HG02943 (cell line): ENCODE data around the gene CADPS2.

Experiments used
- ATAC-seq: cut with Tn5 transposase; IDR thresholded peaks from one replicate; pipeline ENCODE4 v1.9.1; 2021; ENCODE audit warnings: mild to moderate bottlenecking, low read depth, moderate library complexity; ENCODE audit not compliant: unreplicated experiment

Gene CADPS2

DNA sequence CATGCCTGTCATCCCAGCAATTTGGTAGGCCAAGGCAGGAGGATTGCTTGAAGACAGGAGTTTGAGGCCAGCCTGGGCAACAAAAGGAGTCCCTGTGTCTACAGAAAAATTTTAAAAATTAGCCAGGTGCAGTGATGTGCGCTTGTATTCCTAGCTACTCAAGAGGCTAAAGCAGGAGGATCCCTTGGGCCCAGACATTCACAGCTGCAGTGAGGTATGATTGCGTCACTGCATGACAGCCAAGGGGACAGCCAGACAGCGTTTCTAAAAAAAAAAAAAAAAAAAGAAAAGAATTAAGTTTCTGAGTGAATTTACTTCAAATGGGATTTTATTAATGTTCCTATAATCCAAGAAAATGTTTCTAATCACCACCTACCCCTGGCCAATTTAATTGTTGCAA lies 96.1 kb downstream of the CADPS2 start:
- no peak for ATAC-seq

DNA sequence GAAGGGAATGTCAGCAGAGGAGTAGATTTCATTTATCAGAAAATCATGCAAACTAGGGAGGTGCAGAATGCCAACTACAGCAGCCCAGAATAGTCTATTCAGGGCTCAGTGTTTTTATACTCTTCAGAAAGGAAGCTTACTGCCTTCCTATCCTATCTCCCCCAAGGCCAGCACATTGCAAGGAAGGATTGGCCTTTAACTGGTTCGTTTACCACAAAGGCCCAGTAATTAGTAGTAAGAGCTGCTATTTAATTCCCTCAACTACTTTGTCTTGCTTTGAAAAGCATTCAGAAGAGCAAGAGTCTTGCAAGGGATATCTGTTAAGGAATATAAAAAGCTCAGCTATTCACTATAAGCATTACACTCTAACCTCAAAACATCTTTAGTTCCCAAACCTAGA lies 97.1 kb downstream of the CADPS2 start:
- ATAC-seq: no peak

DNA sequence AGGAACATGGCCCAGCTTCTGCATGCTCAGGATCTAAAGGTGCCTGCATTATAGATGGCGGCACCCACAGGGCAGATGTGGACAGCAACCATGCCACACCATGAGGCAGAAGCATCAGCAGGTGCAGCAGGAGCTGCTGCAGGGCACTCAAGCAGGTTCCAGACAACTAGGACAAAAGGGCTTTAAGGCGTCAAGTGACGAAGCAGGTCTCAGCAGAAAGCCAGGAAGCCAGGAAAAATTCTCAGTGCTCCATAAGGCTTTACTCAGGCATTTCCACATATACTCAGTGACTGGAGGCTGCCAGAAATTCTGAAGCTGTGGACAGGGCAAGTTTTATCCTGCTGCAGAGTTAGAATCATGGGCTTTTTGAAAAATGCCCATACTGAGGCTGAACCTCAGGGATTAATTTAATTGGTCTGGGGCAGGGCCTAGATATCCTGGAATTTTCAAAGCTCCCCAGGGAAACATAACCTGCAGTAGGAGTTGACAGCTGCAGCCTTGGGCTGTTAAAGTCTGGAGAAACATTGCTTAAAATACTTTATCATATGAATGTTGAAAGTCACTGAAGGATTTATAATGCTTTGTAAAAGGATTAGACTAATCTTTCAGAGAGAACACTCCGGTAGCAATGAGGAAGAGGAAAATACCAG lies 115.4 kb downstream of the CADPS2 start:
- ATAC-seq: no peak

DNA sequence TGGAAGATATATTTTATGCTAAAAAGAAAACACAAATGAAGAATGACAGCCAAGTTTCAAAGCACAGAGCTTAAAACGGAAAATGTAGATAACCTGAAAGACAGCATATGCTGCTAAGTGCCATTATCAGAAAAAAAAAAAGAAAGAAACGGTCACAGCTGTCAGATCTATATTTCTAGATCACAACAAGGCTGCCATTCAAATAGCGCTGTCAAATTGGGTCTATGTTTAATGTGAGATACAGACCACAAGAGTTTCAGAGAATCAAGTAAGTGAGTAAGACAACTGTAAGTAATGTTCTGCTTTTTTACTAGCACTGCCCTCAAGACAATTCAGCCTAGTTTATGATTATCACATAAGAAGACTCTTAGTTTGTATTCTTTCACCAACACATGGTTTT lies 117.4 kb downstream of the CADPS2 start:
- no peak for ATAC-seq

DNA sequence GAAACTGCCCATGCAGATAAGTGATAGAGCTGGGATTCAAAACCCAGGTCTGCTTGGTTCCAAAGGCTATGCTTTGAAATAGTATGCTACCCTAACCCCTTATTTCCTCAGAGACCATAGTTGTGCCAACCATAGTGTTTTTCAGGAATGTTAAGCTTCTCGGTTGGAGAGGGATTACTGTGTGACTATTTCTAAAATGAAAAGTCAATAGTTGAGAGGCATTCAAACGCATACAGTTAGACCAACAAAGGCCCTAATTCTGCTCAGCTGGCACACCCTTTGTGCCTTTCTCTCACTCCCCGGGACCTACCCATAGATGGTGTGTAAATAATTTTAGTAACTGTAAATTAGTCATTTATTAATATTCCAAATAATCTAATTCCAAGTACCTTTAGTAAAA lies 118.9 kb downstream of the CADPS2 start:
- no peak for ATAC-seq

DNA sequence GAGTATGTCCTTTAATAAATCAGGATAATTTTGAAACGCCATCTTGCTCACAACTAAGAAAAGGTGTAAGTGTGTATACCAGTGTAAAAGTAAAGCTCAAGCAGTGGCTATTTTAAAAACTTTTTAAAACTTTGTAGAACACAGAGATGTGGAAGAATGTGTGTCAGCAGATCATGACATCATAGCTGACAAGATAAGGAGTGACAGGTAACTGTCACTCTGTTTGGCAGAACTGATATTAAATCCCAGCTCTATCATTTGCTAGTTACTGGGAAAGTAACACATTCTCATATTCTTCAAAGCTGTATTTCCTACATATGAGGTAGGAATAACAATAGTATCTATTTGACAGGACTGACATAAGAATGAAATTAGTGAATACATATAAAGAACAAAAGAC lies 119.7 kb downstream of the CADPS2 start:
- no peak for ATAC-seq

DNA sequence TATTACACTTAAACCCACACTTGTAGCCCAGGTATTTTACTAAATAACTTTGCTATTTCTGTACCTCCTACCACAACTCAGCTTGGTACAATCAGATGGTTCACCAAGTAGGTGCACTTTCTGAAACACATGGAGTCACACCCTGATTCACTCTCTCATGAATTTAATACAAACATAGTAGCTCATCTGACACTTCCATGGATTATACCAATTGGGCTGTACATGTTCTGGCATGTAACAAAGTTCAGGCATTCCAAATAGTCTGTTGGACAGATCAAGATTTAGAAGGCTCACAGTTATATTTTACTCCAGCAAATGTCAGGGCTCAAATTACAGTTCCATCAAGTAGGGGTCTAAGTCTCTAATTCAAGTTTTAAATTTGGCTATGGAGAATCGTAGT lies 121.4 kb downstream of the CADPS2 start:
- no peak for ATAC-seq

DNA sequence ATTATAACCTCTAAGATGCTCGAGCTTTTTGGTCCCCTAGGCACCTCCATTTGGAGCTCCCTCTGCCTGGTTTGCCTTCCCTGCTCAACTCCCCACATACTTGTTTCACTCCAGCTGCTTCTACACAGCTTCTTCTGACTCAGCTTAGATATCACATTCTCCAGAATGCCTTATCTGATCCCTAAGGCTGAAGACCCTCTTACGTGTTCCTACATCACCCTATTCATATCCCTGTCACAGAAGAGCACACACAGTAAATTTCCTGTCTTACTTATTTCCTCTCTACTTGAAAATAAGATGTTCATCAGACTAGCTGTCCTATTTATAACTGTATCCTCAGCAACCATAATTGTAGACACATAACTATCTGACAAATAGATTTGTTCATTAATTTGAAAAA lies 122.2 kb downstream of the CADPS2 start:
- no peak for ATAC-seq

DNA sequence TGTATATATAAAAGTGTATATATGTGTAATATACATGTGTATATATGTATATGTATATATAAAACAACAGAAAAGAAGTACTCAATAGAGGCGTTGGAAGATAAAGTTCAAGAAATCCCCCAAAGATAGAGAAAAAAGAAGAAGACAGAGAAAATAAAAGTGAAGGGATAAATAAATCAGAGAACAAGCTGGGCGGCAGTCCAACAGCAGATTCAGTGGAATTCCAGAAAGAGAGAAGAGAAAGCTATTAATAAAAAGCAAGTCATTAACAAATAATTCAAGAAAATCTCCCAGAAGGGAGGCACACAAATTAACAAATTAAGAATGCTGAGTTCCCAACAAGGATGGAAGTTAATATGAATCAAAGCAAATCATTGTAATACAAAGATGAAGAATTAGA lies 124.2 kb downstream of the CADPS2 start:
- no peak for ATAC-seq

DNA sequence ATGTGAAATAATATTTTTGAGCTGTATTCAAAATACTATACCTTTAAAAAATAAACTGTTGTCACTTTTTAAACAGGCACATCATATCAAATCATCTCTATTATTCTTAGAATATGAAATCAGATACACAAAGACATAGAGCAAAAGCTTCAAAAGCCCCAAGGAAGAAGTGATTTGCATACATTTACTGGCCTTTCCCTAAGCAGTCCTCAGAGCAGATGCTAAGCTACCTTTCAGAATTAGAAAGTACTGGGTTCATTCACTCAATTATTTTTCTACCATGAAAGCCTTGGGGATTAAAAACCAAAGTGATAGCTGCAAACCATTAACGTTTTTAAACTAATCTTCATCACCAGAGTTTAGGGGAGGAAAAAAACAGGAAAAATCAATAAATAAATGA lies 127.8 kb downstream of the CADPS2 start:
- ATAC-seq: no peak

DNA sequence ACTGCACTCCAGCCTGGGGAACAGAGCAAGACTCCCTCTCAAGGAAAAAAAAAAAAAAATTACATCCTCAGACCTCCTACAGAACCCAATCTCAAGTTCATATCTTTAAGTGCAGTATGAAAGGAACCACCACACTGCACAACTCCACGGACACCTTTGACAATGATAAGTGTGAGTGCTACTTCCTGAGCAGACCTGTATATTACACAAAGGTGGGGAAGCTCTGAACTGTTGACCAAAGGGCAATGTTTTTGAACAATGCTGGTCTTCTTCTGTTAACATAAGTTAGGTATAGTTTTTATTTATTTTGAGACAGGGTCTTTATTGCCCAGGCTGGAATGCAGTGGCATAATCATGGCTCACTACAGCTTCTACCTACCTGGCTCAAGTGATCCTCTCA lies 129.4 kb downstream of the CADPS2 start:
- no peak for ATAC-seq

DNA sequence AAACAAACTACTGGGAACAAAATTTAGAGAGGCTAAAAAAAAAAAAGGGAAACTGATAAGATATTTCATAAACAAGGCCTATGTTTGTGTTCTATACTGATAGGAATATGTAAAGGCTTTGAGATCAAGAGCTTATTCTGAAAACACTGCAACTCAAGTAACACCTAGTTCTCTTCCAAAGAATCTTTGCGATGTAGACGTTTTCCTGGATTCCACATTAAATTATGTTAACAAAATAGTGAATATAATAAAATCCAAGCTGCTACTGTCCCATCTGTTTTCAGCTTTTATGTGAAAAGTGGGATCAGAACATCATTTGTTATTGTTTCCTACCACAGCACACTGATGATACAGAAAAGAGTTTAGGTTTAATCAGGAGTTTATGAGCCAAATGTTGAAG lies 130.6 kb downstream of the CADPS2 start:
- ATAC-seq: no peak

DNA sequence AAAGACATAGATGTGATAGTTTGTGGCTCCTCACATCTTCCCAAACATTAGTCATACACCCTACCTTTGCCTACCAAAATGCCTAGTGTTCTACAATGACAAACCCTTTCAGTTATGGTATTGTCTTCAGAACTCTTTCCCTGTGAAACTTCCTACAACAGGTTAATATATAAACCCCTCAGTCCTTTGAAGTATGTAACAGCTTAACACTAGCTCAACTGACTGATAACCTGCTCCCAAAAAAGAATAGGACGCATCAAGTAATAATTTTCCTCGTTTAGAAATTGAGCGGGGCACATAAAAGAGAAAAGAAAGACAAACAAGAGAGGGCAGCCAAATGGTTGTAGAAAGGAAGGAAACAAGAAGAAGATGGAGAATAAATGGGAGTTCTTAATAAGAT lies 133.7 kb downstream of the CADPS2 start:
- ATAC-seq: no peak

DNA sequence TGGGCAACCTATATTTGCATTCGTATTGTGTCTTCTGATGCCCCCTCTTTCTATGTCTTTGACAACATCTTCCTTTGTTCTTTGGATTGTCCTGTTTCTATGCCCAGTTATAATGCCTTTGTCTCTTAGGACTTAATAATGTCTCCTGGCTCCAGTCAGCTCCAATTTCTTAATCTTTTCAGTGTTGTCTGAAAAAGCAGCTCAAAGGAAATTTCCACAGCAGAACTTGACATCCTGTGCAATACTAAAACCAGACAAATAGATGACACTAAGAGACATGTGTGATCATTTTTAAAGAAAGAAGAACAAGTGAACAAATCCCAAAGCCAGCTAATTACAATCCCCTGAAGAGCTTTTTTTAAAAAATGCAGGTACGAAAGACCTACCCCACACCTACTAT lies 135.9 kb downstream of the CADPS2 start:
- no peak for ATAC-seq

DNA sequence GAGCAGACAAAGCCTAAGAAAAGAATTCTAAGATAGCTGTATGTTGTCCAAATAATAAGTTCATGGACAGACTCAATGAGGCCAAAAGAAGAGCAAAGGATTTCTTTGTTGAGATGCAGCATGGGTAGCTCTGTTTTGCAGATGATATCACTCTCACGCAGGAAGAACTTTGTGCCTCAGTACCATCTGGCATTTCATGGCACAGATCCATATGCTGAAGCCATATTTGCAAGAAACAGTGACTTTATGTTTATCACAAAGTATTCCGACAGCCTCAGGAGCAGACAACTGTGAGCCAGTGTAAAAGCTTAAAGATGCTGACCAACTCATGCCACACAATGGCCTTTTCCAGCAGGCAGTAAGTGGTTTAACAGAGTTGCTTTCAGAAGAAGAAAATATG lies 138.1 kb downstream of the CADPS2 start:
- ATAC-seq: no peak

DNA sequence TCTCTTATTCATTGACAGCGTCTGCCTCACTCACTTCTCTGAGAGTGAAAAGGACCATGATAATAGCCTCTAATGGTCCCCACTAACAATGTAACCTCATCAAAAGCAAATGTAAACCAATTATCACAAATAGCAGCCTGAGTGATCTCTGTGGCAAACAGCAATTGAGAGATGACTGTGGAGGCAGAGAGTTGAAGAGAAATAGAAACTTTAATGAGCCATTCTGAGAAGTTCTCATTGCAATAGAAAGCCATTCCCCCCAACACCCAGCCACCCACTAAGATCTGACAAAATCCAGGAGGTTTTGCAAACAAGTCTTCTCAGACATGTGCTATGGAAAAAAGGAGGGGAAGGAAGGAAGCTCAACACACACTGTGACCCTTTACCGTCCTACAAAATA lies 139.3 kb downstream of the CADPS2 start:
- no peak for ATAC-seq

DNA sequence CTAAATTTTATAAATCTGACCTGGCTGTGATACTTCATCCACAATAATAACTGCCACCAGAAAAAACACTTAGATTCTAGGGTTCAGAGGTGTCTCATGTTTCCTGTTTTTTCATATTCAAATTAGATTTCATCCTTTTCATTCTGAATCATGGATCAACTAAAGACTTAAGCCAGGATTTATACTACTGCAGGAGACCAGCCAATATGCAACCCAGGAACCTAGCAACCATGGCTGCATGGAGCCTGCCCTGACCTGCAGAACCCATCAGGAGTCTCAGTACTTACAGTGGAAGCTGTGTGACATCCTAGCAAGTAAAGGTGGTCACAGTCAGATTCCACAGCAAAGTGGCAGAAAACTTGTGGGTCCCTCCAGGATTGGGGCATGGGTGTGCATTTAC lies 143.0 kb downstream of the CADPS2 start:
- no peak for ATAC-seq

DNA sequence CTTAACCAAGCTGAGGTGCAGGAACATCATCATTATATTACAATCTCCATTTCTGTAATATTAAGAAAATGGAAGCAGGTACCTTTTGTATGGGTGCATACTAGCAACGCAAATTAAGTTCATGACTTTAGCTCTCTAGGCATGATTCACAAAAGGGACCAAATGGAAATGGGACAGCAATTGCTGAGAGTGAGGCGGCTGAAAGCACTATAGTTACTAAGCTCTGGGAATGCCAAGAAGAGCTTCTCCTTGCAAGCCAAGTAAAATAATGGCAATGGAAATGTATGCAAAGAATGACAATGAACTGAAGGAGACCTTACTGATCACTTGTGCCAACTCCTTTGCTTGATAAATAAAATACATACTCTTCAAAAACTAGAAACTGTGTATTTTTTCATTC lies 147.3 kb downstream of the CADPS2 start:
- no peak for ATAC-seq

DNA sequence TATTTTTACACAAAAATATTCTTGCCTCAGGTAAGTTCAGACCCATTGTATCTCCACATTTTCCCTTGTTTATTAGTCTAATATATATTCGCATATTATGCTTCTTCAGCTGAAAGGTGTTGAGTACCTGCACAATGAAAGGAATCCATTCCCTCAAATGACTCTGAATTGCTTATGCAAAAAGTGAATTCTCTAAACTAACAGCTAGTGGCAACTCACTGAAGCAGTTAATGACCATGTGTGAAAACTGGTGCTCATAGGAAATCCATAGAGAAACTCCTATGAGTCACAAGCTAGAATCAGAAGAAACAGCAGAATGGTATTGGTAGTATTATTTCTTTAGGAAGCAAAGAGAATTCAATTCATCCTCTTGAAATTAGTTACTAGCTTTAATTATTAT lies 150.1 kb downstream of the CADPS2 start:
- no peak for ATAC-seq

DNA sequence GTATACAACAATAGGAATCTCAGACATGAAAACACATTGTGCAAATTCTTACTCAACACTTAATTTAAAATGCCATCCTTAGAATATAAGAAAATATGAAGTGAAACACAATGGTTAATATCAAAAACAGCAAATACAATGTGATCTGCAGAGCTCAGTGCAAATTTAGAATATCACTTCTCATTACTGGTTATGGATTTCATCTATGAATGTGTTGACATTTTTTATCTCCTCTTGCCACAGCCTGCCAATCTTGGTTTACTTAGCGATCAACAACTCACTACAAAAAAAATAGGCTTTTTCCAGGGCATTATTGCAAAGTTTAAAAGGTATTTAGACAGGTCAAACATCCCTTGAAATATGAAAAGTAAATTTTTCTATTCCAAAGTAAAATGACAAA lies 158.5 kb downstream of the CADPS2 start:
- no peak for ATAC-seq

DNA sequence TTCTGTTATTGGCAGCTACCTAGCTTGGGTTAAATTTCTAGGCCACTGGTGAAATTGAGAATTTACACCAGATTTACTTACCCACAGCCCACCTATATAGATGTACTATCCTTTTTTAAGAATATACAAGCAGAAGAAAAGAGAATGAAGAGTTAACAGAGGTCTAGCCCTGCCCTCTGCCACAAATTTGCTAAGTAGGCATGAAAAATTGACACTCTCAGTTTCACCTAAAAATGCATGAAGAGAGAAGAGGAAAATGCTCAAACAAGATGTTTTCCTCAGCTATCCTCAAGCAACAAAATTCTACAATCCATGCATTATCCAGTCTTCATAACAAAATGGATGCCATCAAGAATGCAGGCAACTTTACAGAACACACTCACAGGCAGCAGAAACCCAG lies 158.9 kb downstream of the CADPS2 start:
- no peak for ATAC-seq

DNA sequence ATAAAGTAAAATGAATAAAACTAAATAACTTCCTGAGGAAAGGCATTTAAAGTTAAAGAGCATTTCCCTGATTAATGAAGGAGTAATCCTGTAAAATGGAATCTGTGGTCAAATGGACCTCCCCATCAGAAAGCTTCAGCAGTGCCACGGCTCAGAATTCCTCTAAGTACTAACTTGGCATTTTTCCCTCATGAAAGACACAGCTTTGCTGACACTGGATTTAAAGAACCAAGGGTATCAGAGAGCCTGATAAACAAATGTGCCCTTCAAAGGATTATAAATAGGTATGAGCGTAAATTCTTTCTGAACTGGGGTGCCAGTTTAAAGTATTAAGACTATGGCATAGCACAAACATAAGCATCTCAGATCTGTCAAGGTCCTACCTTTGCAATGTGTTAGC lies 159.4 kb downstream of the CADPS2 start:
- ATAC-seq: no peak

DNA sequence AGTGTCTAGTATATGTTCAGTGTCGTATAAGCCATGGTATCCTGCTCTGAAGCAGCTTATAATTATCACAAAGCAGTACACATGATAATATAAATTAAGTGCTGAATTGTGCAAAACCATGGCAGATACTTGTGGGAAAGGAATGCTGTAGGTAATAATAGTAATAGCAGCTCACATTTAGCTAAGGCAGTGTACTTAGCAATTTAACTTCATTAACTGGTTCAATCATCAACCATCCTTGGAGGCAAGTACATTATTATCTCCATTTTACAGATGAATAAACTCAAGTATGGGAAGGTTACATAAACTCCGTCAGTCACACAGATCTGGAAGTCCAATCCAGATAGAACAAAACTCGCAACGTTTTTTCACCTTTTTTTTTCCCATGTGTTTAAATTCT lies 161.9 kb downstream of the CADPS2 start:
- no peak for ATAC-seq
